Mesendoderm (in vitro differentiated cells): ENCODE measurements around the gene KRT32. TPM values are rescaled to one million over a fixed set of nuclear protein-coding genes. Genes with fewer than 3 reads are reported as not detected.

Experiments used
- small RNA-seq: library from polyadenylated mRNA; stranded (forward); fragments of <200 nt; extraction: miRNeasy Mini kit (QIAGEN cat#:217004); gene quantifications from one replicate; pipeline ENCODE3, GENCODE V24; 2013; ENCODE audit not compliant: insufficient read depth

Gene KRT32

Small RNAs within 50 kb of the gene (small RNA-seq; reads per million reads assigned to genes)
- not detected for gene RNU2-32P
